AG09309 (cell line): Measurements from ENCODE around the gene MAPK8IP3.

ENCODE experiments used
- DNase-seq: peaks from one replicate; pipeline ENCODE4 v3.0.0-alpha.2; 2010; ENCODE audit warnings: low read depth
- H3K4me3 ChIP-seq: 2 replicates; pipeline ENCODE4 v1.5.1; 2011; ENCODE audit warnings: mild to moderate bottlenecking, low read depth, low read length, moderate library complexity; ENCODE audit not compliant: control insufficient read depth
- CTCF ChIP-seq: IDR thresholded peaks from 2 replicates; pipeline ENCODE4 v1.5.1; 2011; ENCODE audit warnings: mild to moderate bottlenecking, low read depth, low read length, inconsistent platforms; ENCODE audit not compliant: insufficient read depth, control insufficient read depth; ENCODE audit errors: missing control alignments

MAPK8IP3 gene

GRCh38 chr16:1665829-1666228 is 40.2 kb upstream of the MAPK8IP3 start:
- TF ChIP-seq CTCF = no peak
- no peak overlapping the region for H3K4me3 ChIP-seq
- no peak for DNase-seq

GRCh38 chr16:1666316-1666715 is 39.7 kb upstream of the MAPK8IP3 start:
- no peak overlapping the region for H3K4me3 ChIP-seq
- no peak for DNase-seq
- no peak for TF ChIP-seq CTCF

GRCh38 chr16:1667271-1667670 is 38.7 kb upstream of the MAPK8IP3 start:
- DNase-seq = no peak
- no peak overlapping the region for H3K4me3 ChIP-seq
- no peak for TF ChIP-seq CTCF

GRCh38 chr16:1667916-1668315 is 38.1 kb upstream of the MAPK8IP3 start:
- H3K4me3 ChIP-seq = no peak overlapping the region
- TF ChIP-seq CTCF = no peak
- no peak for DNase-seq

GRCh38 chr16:1668612-1669319 is 37.2 kb upstream of the MAPK8IP3 start:
- no peak overlapping the region for H3K4me3 ChIP-seq
- TF ChIP-seq CTCF = no peak
- no peak for DNase-seq

- H3K4me3 ChIP-seq = no peak overlapping the region
- no peak for DNase-seq
- TF ChIP-seq CTCF = no peak
Observed at GRCh38 chr16:1669698-1670097, 36.3 kb upstream of the MAPK8IP3 start.
